ENCODE measurements around the gene PALLD. TPM values are rescaled to one million over a fixed set of nuclear protein-coding genes. Genes with fewer than 3 reads are reported as not detected.

Gene PALLD
- polyA plus RNA-seq, 1 donor (not counting 4 experiments of a cell fraction or from before 2014, with no cell fraction given), result 136 TPM

GRCh38 chr4:168566726-168567125, 69.9 kb downstream of the PALLD start:
- dilution Hi-C loops (cut with MboI; ENCODE audit: extremely low pct_ligation_motif_present, low sequenced_read_pairs), result no loop called here

DNA sequence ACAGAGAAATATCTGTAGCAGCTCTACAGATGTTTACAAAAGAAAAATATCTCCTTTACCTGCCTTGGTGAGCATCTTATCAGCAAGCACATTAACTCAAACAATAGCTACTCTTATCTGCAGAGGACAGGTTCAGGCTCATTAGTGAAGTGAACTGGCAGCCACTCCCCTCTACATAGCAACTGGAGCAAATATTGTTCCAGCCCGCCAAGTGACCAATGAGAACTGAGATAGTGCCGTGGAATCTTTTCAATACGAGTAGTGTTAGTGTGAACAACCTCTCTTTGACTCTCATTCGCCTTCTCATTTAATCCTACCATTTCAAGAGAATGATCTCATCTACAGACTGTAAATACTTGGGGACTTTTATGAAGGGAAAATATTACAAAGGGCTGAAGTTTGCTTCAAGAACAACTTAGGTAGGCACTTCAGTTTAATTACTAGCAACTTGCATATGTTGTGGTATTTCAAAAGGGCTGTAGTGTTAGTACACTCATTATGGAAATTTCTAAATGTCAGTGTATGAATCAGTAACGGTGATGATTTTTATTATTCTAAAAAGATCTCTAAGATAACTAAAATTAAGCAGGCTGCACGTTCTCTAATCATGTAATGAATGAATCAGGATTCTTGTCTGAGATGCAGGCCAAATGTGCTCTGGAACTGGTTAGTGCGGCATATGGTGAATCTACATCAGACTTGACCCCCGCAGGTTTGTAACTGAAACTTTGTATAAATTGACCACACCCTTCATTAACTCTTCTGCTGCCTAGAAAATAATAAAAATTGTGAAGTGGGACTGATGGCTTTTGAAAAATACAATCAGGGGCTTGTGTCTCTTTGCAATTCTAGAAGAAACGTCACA, 72.4 kb downstream of the PALLD start:
- dilution Hi-C loops (cut with MboI; ENCODE audit: extremely low pct_ligation_motif_present, low sequenced_read_pairs), result no loop called here
- peak overlapping the region; percentile 16 for H3K9ac ChIP-seq (ENCODE audit: control insufficient read depth, extremely low read depth, insufficient read depth, low read length)
- peak; percentile 88 for FAIRE-seq
- TF ChIP-seq CTCF (optimal IDR thresholded peaks at IDR 0.05 in 1 of 3, IDR thresholded peaks at IDR 0.05 in 1 of 3, conservative IDR thresholded peaks at IDR 0.05 in 1 of 3; ENCODE audit: extremely low read depth in 1 of 3, insufficient read depth in 2 of 3, low read length in 3 of 3), result no peak
- no peak for TF ChIP-seq EZH2 (IDR thresholded peaks at IDR 0.05; ENCODE audit: low read length)
- H3K79me2 ChIP-seq (ENCODE audit: control insufficient read depth, insufficient read depth, low read length), result no peaks in the 10 kb centered on the region
- H2AFZ ChIP-seq (ENCODE audit: control insufficient read depth, low read length), result peak overlapping the region; percentile 57
- H3K4me1 ChIP-seq (ENCODE audit: control insufficient read depth, extremely low read depth, insufficient read depth, low read length), result peaks cover 20% of the 10 kb centered on the region
- no peak for DNase-seq (ENCODE audit: low read depth, low spot score)
- no peaks in the 10 kb centered on the region for H4K20me1 ChIP-seq (ENCODE audit: control insufficient read depth, extremely low read depth, insufficient read depth, low read length)
- H3K4me2 ChIP-seq (ENCODE audit: control insufficient read depth, extremely low read depth, insufficient read depth, low read depth, low read length), result peak overlapping the region; percentile 58
- peak overlapping the region; percentile 53 for H3K27ac ChIP-seq (ENCODE audit: control insufficient read depth, insufficient read depth, low read length)
- no peaks in the 10 kb centered on the region for H3K9me3 ChIP-seq (ENCODE audit: control insufficient read depth, low read depth, low read length)
- H3K9me1 ChIP-seq (ENCODE audit: control insufficient read depth, extremely low read depth, insufficient read depth, low read length), result no peaks in the 10 kb centered on the region
- H3K4me3 ChIP-seq (ENCODE audit: control insufficient read depth in 2 of 3, extremely low read depth in 1 of 3, insufficient read depth in 2 of 3, low read depth in 1 of 3, low read length in 3 of 3), result peak overlapping the region in 2 of 3 experiments; percentile 15 to 18
- no peaks in the 10 kb centered on the region for H3K36me3 ChIP-seq (ENCODE audit: control insufficient read depth in 2 of 2, extremely low read depth in 1 of 2, insufficient read depth in 2 of 2, low read length in 2 of 2)
- H3K27me3 ChIP-seq (ENCODE audit: control insufficient read depth, extremely low read depth, insufficient read depth, low read length), result no peaks in the 10 kb centered on the region

More at GRCh38 chr4:168566726-168567125, 69.9 kb downstream of the PALLD start:
- Histone ChIP-seq H3K79me2 (ENCODE audit: control insufficient read depth, insufficient read depth, low read length) (no peaks in the 10 kb centered on the region), H3K9ac (ENCODE audit: control insufficient read depth, extremely low read depth, insufficient read depth, low read length) (no peak overlapping the region), H3K4me2 (ENCODE audit: control insufficient read depth, extremely low read depth, insufficient read depth, low read depth, low read length) (no peak overlapping the region), H3K4me3 (ENCODE audit: control insufficient read depth in 2 of 3, extremely low read depth in 1 of 3, insufficient read depth in 2 of 3, low read depth in 1 of 3, low read length in 3 of 3) (no peak overlapping the region), H2AFZ (ENCODE audit: control insufficient read depth, low read length) (no peak overlapping the region), H4K20me1 (ENCODE audit: control insufficient read depth, extremely low read depth, insufficient read depth, low read length) (no peaks in the 10 kb centered on the region), H3K27ac (ENCODE audit: control insufficient read depth, insufficient read depth, low read length) (no peak overlapping the region), H3K36me3 (ENCODE audit: control insufficient read depth in 2 of 2, extremely low read depth in 1 of 2, insufficient read depth in 2 of 2, low read length in 2 of 2) (no peaks in the 10 kb centered on the region), H3K27me3 (ENCODE audit: control insufficient read depth, extremely low read depth, insufficient read depth, low read length) (no peaks in the 10 kb centered on the region), H3K4me1 (ENCODE audit: control insufficient read depth, extremely low read depth, insufficient read depth, low read length) (peaks cover 24% of the 10 kb centered on the region), H3K9me3 (ENCODE audit: control insufficient read depth, low read depth, low read length) (no peaks in the 10 kb centered on the region), H3K9me1 (ENCODE audit: control insufficient read depth, extremely low read depth, insufficient read depth, low read length) (no peaks in the 10 kb centered on the region)
- FAIRE-seq, result no peak
- DNase-seq (ENCODE audit: low read depth, low spot score), result no peak
- TF ChIP-seq EZH2 (IDR thresholded peaks at IDR 0.05; ENCODE audit: low read length) (no peak), CTCF (optimal IDR thresholded peaks at IDR 0.05 in 1 of 3, IDR thresholded peaks at IDR 0.05 in 1 of 3, conservative IDR thresholded peaks at IDR 0.05 in 1 of 3; ENCODE audit: extremely low read depth in 1 of 3, insufficient read depth in 2 of 3, low read length in 3 of 3) (no peak)

Data from keratinocyte (primary cell).